Measurements from ENCODE around the gene NEMP1. TPM values are rescaled to one million over a fixed set of nuclear protein-coding genes. Genes with fewer than 3 reads are reported as not detected.

Gene NEMP1
- total and polyA plus RNA-seq, 2 of the 8 experiments (the other 6 are each of a cell fraction or from before 2014, with no cell fraction given): 30.1 to 43.2 TPM

GRCh38 chr12:57012600-57013465, 65.8 kb downstream of the NEMP1 start (continued):
- TF ChIP-seq BCL11A (IDR thresholded peaks at IDR 0.05; ENCODE audit: low read depth in 2 of 2, low read length in 2 of 2): no peak
